Spleen (tissue), 7 donors: ENCODE measurements around the gene LRRK1.
A peak's percentile ranks its signal among the peaks of the same experiment; 100 is the strongest.

ENCODE experiments used
- CTCF ChIP-seq, 11 experiments: fragments of 200-600 bp in 7 of 11; fragments of 450-650 bp in 4 of 11; sonication (generic) in 4 of 11; IDR thresholded peaks in 8 of 11; conservative IDR thresholded peaks in 3 of 11; 1 replicate in 7 of 11; 2 replicates in 4 of 11; pipeline versions ENCODE4 v1.4.0 to v1.8.0; 2016 to 2021; ENCODE audit warnings: antibody characterized with exemption in 11 of 11, inconsistent platforms in 4 of 11, mild to moderate bottlenecking in 1 of 11
- POLR2A ChIP-seq, 3 donors: fragments of 450-650 bp; IDR thresholded peaks; one replicate each; pipeline ENCODE4 v1.5.1; 2017; ENCODE audit warnings: antibody characterized with exemption in 3 of 3, mild to moderate bottlenecking in 1 of 3
- POLR2AphosphoS5 ChIP-seq, 3 donors: sonication (generic); formaldehyde crosslinking; IDR thresholded peaks; one replicate each; pipeline ENCODE4 v1.5.1; 2017; ENCODE audit warnings: antibody characterized with exemption in 3 of 3
- donor health status: DM: no; HTN: no; CAD: no; lungs with moderate emphysema.
- donor health status: DM: no; HTN: no; CAD: no.
- donor health status: DM: no; HTN: no; CAD: no.

DNA sequence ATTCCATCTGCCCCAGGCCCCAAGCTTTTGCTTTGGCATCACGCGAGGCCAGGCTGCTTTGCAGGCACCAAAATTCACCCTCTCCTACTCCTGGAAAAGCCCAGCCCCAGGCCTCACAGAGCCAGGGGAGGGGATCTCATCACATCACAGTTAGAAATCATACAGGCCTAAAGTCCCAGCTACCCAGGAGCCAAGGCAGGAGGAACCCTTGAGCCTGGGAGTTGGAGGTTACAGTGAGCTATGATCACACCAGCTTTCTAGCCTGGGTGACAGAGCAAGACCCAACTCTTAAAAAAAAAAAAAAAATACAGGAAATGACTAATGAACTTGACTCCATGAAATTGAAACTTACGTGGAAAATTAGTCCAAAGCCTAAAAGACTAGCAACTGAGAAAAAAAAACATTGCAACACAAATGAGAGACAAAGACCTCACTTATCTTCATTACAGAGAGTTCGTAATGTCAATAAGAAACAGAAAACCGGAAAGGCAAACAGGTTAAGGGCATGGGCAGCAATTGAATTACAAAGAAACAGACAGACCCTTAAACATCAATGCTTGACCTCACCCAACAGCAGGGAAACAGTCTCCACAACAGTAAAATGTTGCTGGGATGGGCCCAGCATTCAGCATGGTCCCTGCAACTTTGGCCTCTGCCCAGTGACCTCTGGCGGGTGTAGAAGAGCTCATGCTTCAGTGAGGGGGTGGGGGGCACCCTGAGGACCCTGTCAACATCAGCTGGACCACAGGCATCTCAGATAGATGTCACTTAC lies 151.5 kb downstream of the LRRK1 start:
- TF ChIP-seq POLR2AphosphoS5 (IDR thresholded peaks at IDR 0.05): peak in 2 of 3 donors; percentile 7 to 20
- TF ChIP-seq CTCF (IDR thresholded peaks at IDR 0.05 in 8 of 11, conservative IDR thresholded peaks at IDR 0.05 in 3 of 11): no peak
- no peak for TF ChIP-seq POLR2A (IDR thresholded peaks at IDR 0.05)
